Chondrocyte (in vitro differentiated cells): Measurements from ENCODE around the gene SLC25A11. TPM values are rescaled to one million over a fixed set of nuclear protein-coding genes. Genes with fewer than 3 reads are reported as not detected.

Source experiments
- DNase-seq: peaks from one replicate; pipeline ENCODE4 v3.0.0; 2021; ENCODE audit warnings: mixed read lengths, low spot score
- H3K27ac Mint-ChIP-seq: one replicate; pipeline ENCODE4 v1.8.0; 2021; ENCODE audit warnings: mild to moderate bottlenecking, moderate library complexity, mixed read lengths; ENCODE audit not compliant: unreplicated experiment
- H3K27me3 Mint-ChIP-seq: 2 replicates; pipeline ENCODE4 v1.8.0; 2021; ENCODE audit warnings: low read depth, mixed read lengths
- H3K36me3 Mint-ChIP-seq: 2 replicates; pipeline ENCODE4 v1.8.0; 2021; ENCODE audit warnings: low read depth, mixed read lengths
- H3K4me1 Mint-ChIP-seq: 2 replicates; pipeline ENCODE4 v1.8.0; 2021; ENCODE audit warnings: low read depth, mild to moderate bottlenecking, mixed read lengths
- H3K4me3 Mint-ChIP-seq: one replicate; pipeline ENCODE4 v1.8.0; 2021; ENCODE audit warnings: mild to moderate bottlenecking, moderate library complexity, mixed read lengths; ENCODE audit not compliant: unreplicated experiment
- H3K9me3 Mint-ChIP-seq: 2 replicates; pipeline ENCODE4 v1.8.0; 2021; ENCODE audit warnings: low read depth, mixed read lengths
- total RNA-seq: library from RNA; stranded (reverse); gene quantifications from 3 replicates; pipeline ENCODE4 v1.2.1, GENCODE V29; 2021
- TF ChIP-seq, protein P1 (sequence below): fragments of 200-600 bp; sonication (generic); IDR thresholded peaks from 2 replicates; pipeline ENCODE4 v1.5.0; 2021; ENCODE audit warnings: antibody characterized with exemption, mild to moderate bottlenecking, moderate library complexity

Gene SLC25A11
- total RNA-seq, 1 donor from 2014 or later = 46.6 TPM

GRCh38 chr17:4938069-4938491 lies 1.8 kb downstream of the SLC25A11 start:
- Mint-ChIP-seq H3K27me3 (no peaks in the 10 kb centered on the region), H3K4me1 (peaks cover 47% of the 10 kb centered on the region), H3K9me3 (no peaks in the 10 kb centered on the region), H3K27ac (no peak overlapping the region), H3K4me3 (peak overlapping the region; percentile 88), H3K36me3 (peaks cover 5% of the 10 kb centered on the region)
- TF ChIP-seq, protein P1, sequence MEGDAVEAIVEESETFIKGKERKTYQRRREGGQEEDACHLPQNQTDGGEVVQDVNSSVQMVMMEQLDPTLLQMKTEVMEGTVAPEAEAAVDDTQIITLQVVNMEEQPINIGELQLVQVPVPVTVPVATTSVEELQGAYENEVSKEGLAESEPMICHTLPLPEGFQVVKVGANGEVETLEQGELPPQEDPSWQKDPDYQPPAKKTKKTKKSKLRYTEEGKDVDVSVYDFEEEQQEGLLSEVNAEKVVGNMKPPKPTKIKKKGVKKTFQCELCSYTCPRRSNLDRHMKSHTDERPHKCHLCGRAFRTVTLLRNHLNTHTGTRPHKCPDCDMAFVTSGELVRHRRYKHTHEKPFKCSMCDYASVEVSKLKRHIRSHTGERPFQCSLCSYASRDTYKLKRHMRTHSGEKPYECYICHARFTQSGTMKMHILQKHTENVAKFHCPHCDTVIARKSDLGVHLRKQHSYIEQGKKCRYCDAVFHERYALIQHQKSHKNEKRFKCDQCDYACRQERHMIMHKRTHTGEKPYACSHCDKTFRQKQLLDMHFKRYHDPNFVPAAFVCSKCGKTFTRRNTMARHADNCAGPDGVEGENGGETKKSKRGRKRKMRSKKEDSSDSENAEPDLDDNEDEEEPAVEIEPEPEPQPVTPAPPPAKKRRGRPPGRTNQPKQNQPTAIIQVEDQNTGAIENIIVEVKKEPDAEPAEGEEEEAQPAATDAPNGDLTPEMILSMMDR = no peak
- DNase-seq = no peak

DNA sequence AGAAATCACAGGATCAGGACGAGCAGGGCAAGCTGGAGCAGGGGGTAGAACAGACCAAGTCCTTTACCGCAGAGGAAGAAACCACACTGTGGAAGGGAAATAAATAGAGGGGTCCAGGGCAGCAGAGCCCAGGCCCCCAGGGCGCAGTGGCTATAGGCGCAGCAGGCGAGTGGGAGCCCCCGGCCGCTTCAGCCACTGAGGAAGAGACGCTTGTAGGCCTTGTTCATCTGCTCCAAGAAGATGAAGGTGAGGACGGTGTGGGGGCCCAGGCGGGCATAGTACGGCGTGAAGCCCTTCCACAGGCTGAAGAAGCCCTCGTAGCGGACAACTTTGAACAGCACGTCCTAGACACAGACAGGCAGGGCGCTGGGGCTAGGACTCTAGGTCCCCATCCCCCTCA lies 2.3 kb downstream of the SLC25A11 start:
- no peak for DNase-seq

DNA sequence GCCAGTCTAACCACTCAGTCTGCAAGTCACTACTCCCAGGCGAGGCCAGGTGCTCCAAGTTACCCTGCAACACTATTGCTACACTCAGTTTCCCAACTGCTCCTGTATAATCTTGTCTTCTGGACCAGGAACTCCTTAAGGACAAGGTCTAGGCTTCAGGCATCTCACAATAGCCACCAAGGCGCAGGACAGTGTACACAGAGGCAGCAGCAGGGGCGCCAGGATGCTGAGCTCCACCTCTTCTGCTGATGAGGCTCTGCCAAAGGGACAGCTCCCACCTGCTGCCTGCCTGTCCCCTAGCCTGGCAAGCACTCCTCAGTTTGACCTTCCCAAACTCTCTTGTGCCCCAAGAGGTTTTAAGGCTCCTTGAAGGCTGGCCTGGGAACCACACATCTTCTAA lies 3.4 kb downstream of the SLC25A11 start:
- no peak overlapping the region for H3K27ac Mint-ChIP-seq
- no peaks in the 10 kb centered on the region for H3K9me3 Mint-ChIP-seq
- DNase-seq = no peak
- no peaks in the 10 kb centered on the region for H3K36me3 Mint-ChIP-seq
- H3K4me3 Mint-ChIP-seq = no peak overlapping the region
- H3K27me3 Mint-ChIP-seq = no peaks in the 10 kb centered on the region
- H3K4me1 Mint-ChIP-seq = peaks cover 30% of the 10 kb centered on the region
- TF ChIP-seq, protein P1 = no peak

More for the DNA sequence above, 2.3 kb downstream of the SLC25A11 start:
- TF ChIP-seq, protein P1 = no peak
- Mint-ChIP-seq H3K4me1 (peaks cover 42% of the 10 kb centered on the region), H3K4me3 (no peak overlapping the region), H3K36me3 (peaks cover 1% of the 10 kb centered on the region), H3K27ac (no peak overlapping the region), H3K9me3 (no peaks in the 10 kb centered on the region), H3K27me3 (no peaks in the 10 kb centered on the region)

DNA sequence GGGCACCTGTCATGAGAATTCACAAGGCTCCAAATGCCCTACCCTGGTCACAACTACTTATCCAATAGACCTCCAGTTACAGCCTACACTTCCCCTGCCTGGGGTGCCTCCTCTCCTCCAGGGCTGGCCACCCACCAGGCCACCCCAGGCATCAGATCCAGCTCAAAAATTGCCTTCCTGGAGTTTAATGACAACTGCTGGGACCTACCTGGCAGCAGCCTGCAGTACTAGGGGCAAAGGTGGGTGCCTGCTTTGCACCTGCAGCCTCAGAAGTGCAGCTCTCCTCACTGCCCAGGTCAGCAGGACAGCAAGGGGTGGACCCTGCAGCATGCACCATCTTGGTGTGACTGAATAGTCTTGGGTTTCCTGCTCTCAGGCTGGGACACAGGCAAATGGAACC lies 4.2 kb downstream of the SLC25A11 start:
- Mint-ChIP-seq H3K4me3 (no peak overlapping the region), H3K27me3 (no peaks in the 10 kb centered on the region), H3K27ac (no peak overlapping the region), H3K4me1 (peaks cover 23% of the 10 kb centered on the region), H3K36me3 (no peaks in the 10 kb centered on the region), H3K9me3 (no peaks in the 10 kb centered on the region)
- TF ChIP-seq, protein P1 = no peak
- DNase-seq = no peak

GRCh38 chr17:4934173-4934979 lies 5.5 kb downstream of the SLC25A11 start:
- Mint-ChIP-seq H3K27me3 (no peaks in the 10 kb centered on the region), H3K9me3 (no peaks in the 10 kb centered on the region), H3K4me1 (peaks cover 22% of the 10 kb centered on the region), H3K27ac (peak overlapping the region; percentile 55), H3K4me3 (no peak overlapping the region), H3K36me3 (no peaks in the 10 kb centered on the region)
- DNase-seq = no peak
- TF ChIP-seq, protein P1 = peak; percentile 49
